GM21619 (cell line): ENCODE data around the gene PDS5B.

Source experiments
- ATAC-seq: cut with Tn5 transposase; IDR thresholded peaks from one replicate; pipeline ENCODE4 v1.9.1; 2021; ENCODE audit not compliant: unreplicated experiment

Gene PDS5B

DNA sequence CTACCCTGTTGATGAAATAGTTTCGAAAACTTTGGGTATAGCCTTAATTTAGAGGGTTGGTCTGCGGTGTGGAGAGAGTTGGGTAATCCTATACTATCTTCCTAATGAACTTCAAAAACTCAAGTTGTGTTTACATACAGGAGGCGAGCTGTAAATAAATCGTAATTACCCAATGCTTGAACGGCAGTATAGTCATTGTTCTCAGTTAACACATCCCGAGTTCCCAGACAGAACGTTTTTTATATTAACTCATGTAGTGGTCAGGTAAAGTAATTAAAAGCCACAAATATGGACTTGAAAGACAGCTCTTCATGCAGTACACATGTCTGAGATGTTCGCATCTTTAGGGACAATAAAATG, 1.5 kb downstream of the PDS5B start:
- no peak for ATAC-seq

DNA sequence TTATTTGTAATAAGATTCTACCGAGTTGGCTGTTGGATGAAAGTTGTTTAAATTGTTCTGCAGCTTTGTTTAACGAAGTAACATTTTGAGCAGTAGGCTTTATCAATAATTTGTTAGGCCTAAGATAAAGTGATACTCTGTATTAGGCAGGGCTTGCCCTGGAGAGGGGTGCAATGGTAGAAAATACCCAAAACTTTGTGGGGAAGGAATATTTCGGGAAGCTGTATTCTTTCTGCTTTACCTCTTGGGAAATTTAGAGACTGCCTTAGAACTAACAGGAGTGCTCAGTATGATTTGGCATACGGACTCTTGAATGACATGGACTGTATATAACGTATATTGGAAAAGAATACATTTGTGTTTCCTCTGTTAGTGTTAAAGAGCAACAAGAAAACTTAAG, 2.5 kb downstream of the PDS5B start:
- ATAC-seq = no peak

DNA sequence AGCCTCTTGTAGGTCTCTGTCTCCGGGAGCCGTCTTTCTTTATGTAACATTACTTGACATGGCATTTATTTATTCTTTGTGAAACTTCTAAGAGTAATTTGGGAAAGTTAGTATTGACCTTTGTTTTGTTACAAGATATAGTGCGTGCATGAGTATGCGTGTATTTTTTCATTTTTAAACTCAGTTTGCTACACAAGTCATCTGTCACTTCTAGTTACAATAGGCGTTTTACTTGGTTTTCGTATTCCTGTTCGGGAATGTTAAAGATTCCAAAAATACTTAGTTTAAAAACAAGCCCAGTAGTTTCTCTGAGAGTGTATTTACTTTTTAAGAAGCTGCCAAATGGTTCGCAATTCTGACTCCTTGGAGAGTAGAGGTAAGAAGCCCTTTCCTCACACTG, 3.2 kb downstream of the PDS5B start:
- no peak for ATAC-seq

DNA sequence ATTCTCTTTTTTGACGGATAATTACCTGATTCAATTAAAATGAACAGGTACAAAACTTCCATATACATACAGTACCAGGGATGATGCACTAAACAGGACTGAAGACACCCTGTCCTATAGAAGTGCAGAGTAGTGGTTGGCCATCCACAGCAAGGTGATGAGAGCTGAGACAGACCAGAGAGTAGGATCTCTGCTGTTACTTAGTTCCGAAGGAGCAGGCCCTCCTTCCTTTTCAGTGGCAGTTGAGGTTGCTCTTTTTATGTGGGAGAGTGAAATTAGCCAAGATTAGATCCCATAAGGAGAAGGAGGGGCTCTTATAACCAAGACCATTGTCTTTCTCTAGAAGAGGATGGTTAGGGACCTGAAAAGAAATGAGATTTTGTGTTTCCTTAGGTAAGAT, 4.0 kb downstream of the PDS5B start:
- ATAC-seq = no peak

DNA sequence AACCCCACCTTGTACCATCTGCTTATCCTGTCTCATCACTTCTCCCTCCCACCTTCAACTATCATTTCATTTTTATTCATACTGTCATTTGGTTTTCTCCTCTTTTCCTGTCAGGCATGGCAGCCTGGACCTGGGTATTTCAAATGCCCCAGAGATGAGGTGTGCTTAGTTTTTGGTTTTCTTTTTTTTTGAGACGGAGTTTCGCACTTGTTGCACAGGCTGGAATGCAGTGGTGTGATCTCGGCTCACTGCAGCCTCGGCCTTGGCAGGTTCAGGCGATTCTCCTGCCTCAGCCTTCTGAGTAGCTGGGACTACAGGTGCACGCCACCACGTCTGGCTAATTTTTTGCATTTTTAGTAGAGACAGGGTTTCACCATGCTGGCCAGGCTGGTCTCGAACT, 5.8 kb downstream of the PDS5B start:
- no peak for ATAC-seq

DNA sequence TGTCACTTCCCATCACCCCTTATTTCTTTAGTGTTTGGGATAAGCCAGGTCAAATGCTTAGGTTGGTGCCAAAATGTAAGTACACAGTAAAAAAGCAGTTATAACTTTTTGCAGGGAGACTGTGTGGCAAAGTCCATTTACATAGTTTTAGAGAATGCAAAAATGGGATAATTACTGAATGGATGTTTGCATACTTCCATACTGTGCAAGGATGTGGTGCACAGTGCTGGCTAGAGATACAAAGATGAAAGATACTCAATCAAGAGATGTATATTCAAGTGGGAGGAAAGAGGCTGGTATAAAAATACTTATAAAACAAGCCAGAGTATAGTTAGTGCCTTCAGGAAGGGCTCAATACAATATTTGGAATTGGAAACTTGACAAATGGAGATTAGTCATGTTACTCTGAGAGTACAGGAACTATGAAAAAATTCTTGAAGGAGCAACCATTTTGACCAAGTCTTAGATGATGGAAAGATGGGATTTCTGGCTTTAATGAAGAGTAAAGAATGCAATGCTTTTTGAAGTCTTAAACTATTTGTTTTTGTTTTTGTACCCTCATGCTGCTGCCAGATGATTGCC, 8.0 kb downstream of the PDS5B start:
- no peak for ATAC-seq

DNA sequence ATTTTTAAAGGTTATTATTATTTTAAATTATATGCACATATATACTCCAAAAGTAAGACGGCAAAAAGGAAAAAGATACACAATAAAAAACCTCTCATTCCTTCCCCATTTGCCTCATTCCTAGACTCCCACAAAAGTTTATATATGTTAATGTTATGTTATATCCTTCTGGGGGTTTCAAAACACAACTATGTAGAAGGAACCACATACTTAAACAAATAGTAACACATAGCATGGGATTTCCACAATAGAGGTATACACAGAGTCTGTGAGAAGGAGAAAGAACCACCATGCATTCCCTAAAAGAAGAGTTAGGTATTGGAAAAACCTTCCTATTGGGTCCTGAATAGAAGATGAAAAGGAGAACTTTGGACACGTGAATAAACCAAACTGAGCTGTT, 9.1 kb downstream of the PDS5B start:
- no peak for ATAC-seq

DNA sequence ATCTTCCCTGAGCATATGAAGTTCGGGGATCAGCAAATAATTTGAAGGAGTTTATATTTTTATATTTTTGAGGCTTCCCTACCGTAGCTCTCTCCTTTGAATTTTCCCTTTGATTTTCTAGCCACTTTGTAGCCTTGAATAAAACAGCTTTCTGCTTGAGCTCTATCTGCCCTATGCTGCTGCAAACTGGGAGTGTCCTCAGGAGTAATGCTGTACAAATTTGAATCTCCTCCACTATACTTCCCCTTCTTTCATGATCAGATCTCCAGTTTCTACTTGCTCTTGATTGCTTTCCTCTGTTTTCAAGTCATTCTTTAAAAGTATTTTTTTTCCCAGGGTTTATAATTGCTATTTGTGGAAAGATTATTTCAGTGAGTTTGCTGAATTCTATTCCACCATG, 14.6 kb downstream of the PDS5B start:
- ATAC-seq = no peak

DNA sequence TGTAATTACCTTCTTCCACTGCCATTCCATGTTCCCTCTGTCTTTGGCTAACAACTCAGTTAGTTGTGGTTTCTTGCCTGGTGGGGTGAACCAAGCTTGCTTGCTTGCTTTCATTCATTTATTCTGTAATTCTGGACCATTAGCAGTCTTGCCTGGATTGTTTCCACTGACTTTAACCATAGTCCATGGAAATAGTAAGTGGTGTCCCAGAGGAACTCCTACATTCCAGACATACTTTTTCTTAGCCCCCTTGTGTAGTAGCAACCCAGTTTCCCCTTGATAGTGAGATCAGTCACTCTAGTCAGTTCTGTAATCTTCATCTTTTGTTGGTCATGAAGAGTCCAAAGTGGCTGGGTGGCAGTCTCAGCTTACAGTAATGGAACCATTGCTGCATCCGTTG, 23.2 kb downstream of the PDS5B start:
- ATAC-seq = no peak

DNA sequence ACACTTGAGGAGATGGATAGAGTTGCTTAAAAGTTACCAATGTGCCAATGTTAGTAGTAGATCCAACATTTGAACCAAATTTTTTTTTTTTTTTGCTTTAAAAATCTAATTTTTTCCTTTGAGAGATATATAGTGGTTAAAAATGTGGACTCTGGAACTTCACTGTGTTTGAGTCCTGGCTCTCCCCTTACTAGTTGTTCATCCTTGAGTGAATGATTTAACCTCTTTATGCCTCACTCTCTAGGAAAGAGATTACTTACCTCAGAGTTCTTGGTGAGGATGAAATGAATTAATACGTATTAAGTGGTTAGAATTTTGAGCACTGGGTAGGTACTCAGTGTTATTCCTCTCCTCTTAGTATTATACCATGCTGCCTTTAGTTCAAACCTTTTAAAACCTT, 24.3 kb downstream of the PDS5B start:
- no peak for ATAC-seq

DNA sequence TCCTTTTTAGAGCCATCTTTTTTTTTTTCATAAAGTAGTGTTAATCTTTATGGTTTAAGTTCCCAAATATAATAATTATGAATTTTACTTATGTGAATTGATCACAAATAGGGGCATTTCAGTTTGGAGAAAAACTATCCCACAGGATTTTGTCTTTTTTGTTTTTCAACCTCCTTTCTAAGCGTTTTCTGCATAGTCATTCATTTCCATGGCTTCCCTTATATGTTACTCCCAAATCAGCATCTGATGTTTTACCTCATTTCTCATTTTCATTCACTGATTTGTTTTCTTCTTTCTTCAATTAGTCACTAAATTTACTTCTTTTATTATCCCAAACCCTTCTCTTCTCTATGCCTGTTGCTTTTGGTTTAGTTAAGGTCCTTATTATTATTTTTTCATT, 24.7 kb downstream of the PDS5B start:
- no peak for ATAC-seq

DNA sequence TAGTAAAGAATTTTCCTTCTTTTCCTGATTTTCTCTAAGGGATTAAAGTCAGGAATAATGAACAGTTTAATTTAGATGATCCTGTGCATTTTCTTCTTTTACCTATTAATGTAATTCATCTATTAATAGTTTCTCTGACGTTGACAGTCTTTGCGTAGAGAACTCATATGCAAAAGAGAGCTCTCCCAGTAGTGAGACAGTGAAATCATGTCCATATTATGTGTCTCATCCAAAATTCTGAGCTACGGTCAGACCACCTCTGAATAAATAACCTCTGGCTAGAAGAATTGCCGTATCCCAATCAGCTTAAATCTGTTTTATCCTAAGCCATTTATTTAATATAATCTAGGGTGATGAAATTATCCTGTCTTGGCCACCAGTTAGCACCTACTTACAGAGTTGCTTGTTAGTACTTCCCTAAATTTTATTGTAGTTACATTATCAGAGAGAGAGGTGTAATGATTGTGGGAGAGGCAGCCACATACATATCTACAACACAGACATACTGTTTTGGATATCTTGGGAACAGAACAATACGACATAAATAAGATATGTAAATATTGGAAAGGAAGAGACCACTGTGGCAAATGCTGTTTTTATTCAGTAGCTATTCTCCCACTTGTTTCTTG, 30.7 kb downstream of the PDS5B start:
- no peak for ATAC-seq

DNA sequence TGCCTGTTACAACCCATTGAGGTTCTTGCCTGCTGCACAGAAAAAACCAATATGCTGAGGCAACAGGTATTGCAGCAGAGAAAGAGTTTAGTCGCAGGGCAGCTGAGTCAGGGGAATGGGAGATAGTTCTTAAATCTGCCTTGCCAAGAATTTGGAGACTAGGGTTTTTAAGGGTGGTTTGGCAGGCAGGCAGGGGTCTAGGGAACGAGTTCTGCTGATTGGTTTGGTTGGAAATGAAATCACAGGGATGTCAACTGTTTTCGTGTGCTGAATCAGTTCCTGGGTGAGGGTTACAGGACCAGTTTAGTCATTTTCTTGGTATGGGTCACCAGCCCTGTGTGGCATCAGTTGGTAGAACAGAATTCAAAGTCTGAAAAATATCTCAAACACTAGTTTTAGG, 36.6 kb downstream of the PDS5B start:
- ATAC-seq = no peak

DNA sequence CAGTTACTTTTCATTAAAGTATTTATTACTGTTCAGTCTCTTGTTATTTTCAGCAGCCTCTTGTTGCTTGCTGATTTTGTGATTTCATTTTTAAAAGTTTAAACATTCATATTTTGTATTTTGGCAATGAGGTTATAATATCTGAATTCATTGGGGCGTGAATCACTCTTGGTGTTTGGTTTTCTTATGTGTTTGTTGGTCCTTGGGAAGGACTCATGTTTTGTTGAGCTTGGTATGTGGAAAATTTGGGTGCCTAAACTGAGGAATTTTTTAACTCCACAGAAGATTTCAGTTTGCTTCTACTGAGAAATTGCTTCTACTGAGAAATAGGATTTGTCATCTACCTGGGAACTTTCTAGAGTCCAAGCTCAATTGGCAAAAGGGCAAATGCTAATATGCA, 38.2 kb downstream of the PDS5B start:
- ATAC-seq = no peak

DNA sequence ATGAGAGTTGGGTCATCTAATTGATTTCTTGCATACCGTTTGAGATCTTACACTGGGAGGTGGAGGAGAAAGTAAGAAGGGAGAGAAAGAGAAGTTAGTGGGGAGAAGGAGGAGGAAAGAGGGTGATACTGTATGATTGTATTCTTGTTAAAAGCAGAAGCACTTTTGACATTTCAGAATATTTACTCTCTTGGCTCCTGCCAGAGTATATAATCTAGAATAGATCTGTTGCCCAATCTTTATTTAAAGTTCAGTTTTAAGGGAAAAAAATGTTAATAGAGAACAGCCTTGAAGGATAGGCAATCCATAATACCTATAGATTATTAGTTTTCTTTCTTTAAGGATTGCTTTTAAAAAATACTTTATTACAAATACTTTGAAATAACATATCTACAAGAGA, 41.5 kb downstream of the PDS5B start:
- ATAC-seq = no peak

DNA sequence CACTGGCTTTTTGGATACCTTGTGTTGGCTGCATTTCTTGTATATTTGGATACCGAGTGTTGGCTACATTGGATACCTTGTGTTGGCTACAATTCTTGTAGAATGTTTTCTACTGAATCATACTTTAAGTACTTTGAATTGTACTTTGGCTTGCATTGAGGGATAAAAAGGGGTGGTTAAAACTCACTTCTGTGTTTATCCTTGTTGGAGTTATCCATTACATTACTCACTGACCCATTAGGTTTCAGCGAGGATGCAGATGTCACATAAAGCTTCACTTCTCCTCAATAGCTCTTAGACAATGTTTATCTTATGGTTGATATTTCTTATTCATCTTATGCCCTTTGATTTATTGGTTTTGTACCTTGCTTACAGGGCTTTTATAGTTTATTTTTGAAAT, 43.1 kb downstream of the PDS5B start:
- no peak for ATAC-seq

DNA sequence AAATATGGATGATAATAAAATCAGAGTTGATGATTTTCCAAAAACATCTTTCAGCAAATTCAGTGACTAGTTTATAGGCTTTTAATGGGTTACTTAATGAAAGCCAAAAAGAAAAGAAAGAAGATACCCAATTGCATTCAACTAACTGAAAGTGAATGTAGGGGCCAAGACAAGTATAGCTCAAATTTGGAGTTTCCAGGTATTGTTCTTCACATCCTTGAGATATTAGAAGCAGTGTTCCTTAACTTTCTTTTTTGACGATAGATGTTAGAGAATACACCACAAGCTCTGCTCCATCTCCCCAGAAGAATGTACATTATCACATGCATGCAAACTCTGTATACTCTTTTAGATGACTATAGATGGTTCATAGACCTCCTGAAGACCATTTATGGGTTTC, 43.6 kb downstream of the PDS5B start:
- no peak for ATAC-seq

DNA sequence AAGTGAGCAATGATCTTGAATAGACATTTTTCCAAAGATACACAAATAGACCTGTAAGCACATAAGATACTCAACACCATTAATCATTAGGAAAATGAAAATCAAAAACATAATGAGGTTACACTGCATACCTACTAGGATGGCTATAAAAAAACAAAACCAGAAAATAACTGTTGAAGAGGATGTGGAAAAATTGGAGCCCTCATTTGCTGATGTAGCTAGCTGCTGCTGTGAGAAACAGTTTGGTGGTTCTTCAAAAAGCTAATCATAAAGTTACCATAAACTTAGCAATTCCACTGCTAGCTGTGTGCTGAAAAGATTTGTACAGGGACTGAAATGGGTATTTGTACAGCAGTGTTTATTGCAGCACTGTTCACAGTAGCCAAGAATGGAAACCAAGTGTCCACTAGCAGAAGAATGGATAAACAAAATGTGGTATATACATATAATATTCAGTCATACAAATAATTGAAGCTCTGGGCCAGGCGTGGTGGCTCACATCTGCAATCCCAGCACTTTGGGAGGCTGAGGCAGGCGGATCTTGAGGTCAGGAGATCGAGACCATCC, 46.2 kb downstream of the PDS5B start:
- no peak for ATAC-seq

DNA sequence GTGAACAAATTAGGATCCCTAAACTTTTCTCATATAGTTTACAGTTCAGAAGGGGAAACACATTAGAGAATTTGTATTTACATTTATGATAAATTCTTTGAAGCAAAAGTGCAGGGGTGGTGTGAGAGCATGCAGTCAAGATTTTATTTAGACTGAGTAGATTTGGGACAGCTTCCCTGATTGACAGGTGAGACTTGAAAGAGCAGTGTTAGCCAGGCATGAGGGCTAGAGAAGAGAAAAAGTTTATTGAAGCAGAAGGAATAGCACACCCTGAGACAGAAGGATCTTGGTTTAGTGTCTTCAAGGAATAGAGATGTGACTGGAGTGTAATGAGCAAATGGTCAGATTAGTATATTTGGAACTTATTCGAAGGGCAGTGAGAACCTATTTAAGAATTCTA, 50.5 kb downstream of the PDS5B start:
- ATAC-seq = no peak

DNA sequence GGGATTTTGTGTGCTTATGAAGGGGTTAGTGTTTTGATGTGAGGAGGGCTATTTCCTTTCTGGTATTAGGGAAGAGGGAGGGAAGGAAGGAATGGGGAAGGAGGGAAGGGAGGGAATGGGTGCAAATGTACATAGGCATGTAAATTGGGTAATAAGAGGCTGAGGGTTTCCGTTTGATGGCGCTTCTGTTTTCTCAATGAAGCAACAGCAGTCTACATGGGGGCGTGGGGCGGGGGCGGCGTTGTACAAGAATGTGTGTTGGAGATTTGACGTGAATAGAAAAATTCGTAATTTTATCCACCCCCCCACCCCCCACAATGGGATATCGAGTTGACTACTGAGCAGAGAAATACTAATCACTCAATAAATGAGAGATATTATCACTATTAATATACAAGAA, 52.5 kb downstream of the PDS5B start:
- no peak for ATAC-seq

DNA sequence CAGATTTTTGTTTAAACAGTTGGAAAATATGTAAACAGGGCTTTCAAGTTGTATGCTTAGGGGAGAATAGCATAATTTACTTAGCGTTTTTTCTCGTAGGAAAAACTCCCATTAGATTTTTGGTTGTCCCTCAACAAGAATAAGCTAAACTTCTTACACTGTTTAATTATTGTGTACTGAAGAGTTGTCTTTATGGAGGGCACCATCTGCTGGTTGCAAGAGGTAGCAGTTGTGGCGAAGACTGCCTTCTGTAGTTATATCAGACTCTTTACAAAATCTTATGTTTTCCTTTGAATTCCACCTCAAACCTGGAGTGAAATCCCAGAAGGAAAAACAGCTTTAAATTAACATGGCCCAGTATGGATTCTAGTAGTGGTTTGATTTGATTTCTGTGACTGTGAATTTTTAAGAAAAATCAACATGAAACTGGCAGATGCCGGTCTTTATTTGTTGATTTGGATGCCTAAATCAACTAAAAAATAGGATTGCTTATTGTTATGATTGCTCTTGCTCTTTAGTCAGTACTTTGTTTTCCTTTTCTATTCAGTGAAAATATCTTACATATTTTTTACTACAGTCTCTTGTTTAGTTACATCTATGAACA, 53.4 kb downstream of the PDS5B start:
- peak; percentile 66 for ATAC-seq

DNA sequence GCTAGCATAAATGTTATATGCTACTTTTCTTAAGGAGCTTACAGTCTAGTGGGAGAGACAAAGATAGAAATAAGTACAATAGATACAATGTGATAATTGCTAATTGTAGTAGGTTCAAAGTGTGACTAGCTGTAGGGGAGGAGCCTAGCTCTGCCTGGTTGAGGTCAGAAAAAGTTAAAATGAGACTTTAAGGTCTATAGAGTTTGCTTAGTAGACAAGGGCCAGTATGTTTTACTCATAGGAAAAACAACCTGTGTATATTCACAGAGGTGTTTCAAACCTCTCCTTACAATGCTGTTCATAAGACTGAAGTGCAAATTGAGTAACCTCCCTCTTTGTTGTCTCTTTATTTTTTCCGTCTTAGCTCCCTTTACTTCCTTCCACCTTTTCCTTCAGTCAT, 56.1 kb downstream of the PDS5B start:
- no peak for ATAC-seq

DNA sequence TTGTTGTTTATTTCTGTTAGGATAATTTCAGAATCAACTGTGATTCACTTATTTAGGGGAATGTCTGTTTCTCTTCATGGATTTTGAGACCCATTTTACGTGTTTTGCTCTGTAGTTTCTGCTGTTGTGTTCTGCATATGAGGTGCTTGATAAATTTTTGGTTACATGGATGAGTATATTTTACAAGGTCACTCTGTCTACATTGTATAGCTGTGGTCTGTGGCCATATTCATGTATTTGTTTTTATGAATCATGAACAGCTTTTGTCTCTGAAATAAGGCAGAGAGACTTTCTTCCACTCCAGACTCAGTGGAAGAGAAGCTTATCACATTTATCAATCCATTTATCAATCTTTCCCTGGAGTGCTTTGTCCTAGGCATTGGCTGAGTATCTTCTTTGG, 56.6 kb downstream of the PDS5B start:
- ATAC-seq = no peak
